HG03066 (cell line): Measurements from ENCODE around the gene PTPN9.
"Not testable (repeated sequence)": the region's sequence is repeated elsewhere in the genome, so short reads cannot be mapped to it uniquely, and the experiment has no call there.

Experiments used
- ATAC-seq: cut with Tn5 transposase; IDR thresholded peaks from one replicate; pipeline ENCODE4 v1.9.1; 2021; ENCODE audit warnings: low read depth; ENCODE audit not compliant: unreplicated experiment

PTPN9 gene

DNA sequence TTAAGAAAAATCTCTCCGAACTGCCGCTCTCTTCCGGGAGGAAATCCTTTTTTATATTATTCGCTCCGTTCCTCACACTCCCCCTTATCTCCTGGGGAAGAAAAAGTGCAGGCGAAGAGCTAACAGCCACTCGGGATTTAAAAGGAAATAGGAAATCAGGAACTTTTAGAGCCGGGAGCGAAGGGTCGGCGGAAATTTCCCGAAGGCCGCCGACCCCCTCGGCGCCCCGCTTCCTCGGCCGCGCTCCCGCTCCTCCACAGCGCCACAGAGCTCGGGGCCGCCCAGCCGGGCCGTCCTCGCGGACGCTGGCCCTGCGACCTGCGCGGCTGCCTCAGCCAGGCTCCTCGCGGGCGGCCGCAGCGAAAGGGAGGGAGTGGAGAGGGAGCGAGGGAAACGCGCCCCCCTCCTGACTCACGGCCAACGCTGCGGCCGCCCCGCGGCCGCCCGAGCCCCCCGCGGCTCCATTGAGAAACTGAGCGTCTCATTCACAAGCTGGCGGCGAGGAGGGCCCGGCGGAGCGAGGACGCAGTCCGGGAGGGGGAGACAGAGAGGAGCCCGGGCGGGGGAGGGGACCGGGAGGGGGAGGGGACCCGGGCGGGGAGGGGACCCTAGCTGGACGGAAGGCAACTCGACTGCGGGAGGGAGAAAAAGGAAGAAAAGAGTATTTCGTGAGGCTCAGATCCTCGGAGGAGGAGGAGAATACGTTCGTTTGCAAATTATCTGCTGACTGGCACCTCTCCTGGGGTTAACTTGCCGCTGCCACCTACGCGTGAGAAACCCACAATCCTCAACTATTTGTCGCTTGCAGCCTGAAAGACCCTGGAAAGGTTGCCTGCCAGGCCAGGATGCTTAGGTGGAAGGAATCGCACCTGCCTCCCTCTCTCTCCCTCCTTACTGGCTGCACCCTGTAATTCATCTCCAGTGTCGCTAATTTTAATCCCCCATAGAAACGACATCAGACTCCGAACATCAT lies at the start of gene PTPN9:
PTPN9 (minus strand) TSS at position 368 of the 973 bp plus-strand sequence. CDS start 539 bp downstream, outside the sequence.
- no peak for ATAC-seq

DNA sequence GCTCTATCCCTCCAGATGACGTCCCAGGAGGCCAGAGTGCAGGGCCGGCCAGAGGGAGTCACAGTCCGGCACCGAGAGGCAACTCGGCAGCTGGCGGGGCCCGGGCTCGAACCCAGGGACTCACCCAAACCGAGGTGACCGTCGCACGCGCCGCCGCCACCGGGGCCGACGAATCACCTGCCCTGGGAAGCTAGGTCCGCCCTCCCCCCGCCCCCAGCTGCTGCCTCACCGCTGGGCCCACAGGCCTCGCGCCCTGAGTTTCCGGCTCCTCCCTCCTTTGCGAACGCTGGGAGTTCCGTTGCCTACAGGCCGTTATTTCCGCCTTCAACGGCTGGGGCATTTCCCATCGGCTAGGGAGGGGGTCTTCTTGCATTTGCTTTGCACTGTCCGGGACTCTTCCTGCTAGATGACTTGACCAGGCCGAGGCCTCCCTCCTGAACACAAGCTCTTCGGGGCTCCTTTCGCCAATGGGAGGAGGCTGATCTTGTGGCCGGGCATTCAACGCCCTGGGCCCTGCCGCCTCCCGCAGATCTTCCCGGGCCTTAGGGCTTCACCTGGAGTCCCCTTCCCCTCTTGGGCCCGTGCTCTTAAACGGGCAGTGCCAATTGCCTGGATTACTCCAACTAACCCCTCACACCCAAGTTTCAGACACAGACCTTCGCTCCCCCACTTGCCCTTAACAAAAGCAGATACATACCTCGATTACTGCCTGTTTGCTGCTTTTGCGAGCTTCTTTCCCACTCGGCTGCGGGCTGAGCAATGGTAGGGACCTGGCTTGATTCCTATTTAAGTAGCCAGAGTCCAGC lies 46.6 kb upstream of the PTPN9 start, which contains the start of gene SNUPN:
SNUPN (minus strand) TSS at position 184 of the 806 bp plus-strand sequence. CDS start 4,674 bp downstream, outside the sequence.
- ATAC-seq = peak; percentile 76

DNA sequence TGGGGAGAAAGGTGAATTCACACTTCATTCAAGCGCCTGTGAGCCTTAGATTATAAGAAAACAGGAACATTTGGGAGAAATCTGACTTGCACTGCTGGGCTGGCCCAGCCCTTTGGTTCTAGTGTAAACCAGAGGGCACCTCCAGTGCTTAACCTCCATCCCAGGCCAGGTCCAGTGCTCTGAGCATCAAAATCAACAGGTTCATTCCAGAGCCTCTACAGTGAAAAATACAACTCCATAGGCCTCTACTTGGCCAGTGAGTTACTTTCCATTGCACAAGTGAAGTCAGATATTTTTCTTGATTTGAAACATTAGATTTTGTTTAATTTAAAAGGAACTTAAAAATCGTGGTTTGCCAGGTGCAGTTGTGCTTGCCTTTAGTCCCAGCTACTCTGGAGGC lies 43.4 kb upstream of the PTPN9 start:
- no peak for ATAC-seq

DNA sequence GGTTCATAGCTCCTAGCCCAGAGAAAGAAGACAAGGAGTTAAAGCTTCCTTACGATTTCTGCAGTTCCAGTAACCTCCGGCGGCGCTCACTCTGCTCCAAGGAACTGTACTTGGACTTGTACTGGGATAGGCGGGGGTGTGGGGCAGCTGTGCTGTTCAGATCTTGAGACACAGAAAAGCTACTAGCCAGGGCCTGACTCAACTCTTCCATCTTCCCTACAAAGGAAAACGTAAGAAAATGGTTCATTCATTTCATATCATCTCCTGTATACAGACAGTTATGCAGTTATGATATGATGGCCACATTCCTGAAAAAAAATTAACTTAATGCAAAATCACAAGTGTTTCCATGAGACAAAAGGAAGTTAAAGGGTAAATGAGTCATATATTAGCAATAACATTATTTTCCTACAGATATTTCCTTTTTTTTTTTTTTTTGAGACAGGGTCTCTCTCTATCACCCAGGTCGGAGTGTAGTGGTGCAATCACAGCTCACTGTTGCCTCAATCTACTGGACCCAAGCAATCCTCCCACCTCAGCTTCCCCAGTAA lies 41.8 kb upstream of the PTPN9 start:
- no peak for ATAC-seq

DNA sequence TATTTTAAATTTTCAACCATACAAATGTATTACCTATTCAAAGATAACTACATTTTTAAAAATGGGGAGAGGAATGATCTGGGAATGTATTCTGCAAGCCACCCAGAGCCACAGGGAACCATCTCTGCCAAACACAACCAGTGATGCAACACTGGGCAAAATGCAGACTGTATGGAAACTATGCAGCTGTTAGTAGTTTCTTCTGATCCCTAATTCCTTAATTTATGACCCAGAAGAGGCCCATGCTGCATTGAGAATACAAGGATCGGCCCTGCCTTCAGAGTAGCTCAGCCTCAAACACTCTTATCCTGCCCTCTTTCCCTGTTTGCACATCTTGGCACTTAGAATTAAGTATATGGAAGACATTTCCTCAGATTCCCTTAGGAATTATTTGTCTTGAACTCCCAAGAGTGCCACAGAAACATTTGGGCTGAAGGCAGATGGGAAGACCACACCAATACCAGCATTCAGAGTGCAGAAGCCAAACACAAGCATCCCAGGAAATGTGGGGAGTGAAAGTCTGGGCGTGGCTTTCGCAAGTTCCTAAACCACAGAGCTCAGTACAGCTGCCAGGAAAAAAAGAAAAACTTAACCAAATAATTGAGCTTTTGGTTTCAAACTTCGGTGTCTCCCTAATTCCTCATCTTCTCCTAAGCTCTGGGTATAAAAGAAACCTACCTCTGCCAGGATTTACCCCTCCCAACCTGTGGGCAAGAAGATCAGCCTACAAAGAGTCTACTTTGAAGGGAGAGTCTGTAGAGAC lies 41.1 kb upstream of the PTPN9 start:
- ATAC-seq = no peak

DNA sequence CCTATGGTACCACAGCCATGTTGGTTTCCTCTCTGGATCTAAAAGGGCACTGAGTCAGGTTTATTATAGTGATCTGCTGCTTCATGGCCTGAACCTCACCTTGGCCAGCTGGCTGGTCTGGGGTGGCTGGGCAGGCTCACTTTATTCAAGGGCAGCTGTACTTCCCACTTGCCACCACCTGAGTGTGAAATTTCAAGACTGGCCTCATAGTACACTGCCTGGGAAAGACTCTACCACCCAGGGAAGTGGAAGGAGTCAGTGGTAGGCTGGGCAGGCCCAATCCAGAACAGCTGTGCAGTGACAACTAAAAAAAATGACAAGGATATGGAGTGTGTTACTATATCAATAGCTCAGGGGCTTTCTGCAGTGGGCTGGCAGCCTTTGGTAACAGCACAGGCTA lies 37.7 kb upstream of the PTPN9 start:
- no peak for ATAC-seq

DNA sequence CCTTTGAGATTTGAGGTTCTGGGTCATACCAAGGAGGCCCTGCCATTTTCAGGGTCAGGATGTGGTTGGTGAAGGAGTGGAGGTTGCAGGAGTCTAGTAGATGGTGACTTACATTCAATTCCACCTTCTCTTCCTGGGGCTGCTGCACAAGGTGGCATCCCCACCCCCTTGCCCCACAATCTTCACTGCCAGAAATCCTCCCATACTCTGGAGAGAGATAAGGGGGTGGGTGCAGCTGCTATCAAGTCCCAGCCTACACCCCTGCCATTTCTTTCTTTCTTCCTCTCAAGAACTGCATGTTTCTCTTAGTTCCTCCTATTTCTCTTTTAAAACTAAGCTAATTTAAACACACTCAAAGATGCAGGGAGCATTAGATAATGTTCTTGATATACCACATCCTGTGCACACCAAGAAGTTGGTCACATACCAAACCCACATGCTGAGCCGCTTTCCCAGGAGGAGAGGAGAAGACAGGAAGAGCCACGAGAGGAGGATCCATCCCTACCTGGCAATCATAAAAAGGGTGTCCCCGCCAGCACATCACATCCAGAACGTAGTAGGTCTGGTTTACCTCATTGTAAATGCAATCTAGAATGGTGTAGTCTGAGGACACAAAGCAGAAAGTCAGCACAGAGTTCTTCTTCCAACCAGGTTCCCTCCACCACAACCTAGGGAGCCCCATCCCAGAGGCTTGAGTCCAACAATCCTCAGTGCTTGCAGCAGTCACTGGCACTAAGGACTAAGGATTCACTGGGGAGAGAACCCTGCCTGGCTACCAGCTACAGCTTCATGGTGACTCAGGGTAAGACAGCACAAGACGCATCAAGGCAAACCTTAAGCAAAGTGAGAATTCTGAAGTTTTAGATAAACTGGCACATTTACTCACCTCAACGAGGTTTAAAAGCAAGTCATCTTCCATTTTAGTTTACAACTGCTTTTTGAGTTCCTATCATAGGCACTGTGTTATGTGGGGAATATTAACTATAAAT lies 27.9 kb upstream of the PTPN9 start:
- ATAC-seq = no peak

DNA sequence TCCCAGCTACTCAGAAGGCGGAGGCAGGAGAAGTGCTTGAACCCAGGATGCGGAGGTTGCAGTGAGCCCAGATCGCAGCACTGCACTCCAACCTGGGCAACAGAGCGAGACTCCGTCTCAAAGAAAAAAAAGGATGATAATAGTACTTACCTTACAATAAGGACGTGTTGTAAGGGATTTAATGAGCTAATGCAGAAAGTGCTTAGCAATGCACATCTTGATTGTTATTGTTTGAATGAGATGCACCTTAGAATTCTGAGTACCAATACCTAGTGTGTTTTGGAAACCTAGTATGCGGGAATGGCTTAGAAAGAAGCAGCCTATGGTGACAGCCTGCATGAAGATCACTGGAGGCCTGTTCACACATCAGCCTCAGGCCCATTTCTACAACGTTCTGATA lies 26.9 kb upstream of the PTPN9 start:
- no peak for ATAC-seq

DNA sequence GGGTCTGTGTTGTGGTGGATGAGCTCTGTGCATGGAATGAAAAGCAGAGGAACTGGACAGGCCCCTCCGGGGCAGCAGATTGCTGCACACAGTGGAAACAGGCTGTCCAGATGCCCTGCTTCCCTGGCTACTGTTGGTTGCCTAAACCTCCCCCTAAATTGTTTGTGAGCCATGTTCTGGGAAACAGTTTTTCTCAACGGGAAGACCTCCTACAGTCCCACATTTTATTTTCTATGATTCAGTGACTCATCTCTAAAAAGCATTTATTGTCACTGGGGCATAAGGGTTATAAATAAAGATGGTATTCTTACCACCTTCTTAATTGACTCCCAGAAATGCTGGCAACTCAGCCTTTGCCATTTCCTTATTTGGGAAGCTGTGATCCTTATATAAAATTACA lies 20.3 kb upstream of the PTPN9 start:
- no peak for ATAC-seq

DNA sequence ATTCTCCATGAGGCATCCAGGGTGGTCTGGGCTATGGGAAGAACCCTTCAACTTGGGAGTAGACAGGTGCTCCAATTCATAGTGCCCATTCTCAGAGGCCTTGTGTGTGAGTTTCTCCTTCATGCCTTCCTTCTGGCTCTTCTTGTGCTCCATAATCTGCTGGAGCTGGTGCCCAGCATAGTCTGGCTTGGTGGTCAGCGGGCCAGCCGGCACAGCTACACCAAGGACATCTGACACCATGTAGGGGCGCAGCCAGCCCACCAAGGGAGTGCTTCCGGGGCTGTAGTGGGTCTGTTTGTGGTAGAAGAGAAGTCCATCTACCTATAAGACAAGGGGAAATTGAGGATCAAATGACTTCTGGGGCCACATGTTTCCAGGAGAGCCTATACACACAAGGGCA lies 19.2 kb upstream of the PTPN9 start:
- no peak for ATAC-seq

DNA sequence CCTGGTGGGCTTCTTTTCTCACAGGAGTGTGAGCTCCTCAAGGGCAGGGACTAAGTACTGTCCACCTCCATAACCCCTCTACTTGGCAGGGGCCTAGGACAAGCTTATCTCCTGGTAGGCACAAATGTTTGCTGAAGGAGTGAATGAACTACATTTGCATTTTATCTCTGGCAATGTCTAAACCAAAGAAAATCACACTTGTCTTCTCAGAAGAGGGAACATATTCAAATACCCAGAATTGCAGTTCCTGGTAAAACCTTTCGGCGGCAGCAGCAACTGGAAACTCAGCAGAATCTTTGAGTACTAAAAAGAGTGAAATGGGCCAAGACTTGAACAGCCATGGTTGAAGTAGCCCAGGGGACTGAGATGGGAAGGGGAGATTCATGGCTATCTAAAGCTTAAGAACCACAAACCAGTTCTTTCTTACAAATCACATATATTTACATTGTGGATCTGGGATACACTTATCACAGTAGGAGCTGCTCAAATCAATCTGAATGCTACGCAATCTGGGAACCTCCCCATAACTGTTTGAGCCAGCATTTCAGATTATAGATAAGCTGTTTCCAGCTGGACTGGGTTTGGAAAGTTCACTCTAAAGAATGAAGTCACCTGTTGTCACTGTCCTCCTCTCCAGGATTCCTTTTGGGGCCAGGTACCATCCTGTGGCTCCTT lies 18.7 kb upstream of the PTPN9 start:
- no peak for ATAC-seq

DNA sequence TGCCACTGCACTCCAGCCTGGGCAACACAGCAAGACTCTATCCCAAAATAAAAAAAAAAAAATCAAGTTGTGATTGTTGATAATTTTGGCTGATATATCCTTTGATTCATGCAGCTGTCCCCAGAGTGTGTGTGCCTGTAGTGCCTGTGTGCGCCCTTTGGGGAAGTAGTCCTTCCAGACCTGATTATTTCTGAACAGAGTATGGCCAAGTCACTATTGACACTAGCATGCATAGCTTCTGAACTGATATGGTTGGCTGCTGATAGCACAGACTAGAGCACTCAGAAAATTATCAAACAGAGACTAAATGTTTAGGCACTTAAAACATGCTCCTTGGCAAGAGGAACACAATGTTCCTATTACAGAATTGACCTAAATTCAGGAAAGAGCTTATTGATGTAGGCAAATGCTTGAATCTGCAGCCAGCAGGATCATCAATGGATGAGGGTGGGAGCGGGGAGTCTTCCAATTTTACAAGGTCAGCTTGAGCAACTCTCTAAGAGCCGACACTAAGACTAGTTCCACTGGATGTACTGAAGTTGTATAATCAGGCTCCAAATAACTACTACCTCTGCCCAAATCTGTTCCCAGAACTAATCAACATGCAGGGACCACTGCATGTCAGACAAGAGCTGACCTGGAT lies 17.7 kb upstream of the PTPN9 start:
- ATAC-seq = no peak

DNA sequence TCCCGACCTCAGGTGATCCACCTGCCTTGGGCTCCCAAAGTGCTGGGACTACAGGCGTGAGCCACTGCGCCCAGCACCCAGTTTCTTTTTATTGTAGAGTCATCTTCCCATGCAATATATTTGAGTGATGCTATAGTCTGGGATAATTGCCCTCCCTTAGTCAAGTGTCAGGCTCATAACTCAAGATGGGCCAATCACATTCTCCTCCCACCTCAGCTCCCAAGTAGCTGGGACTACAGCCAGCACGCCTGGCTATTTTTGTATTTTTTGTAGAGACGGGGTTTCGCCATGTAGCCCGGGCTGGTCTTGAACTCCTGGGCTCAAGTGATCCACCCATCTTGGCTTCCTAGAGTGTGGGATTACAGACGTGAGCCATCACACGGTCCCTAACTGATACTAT lies 15.2 kb upstream of the PTPN9 start:
- ATAC-seq = no peak

DNA sequence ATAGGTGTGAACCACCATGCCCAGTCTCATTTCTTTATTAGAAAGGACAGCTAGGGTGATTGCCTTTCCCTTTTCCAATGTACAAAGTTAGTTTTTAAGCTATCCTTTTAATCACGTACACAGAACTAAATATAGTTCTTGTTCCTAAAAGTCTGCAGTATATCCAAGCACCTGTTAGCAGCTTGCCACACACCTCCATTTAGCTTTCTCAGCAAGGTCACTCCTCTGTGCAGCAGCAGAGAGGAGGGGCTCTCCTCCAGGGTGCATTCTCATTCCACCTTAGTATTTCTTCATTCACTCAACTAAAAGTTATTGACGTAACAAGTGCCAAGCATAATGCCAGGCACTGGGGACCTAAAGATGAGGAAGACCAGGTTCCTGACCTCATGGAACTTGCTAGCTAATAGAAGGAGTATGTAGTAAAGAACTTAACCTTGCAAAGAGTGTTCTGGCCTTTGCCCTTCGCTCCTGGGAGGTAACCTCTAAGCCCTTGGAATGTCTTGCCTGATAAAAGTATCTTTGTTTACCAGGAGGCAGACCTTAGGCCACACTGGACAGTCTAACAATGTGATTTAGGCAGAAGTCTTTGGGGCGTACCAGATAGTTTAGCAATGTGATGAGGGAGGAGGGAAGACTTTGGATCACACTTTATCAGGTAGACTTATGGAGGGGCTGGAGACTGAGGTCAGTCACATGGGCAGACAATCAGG lies 12.7 kb upstream of the PTPN9 start:
- ATAC-seq = no peak

DNA sequence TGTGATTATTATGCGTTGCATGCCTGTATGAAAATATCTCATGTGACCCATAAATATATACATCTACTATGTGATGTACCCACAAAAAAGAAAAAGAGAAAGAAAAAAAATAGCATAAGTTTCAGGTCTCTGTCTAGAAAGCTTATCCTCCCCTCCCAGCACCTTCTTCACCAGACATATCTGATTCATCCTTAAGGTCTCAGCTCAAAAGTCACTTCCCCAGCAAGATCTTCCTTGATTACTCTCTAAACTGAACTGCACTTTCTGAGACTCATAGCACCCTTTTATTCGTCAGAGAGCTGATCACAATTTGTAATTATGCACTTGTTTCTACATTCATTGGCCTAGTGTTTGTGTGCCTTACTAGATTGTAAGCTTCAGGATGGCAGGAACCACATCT lies 11.1 kb upstream of the PTPN9 start:
- ATAC-seq = no peak

DNA sequence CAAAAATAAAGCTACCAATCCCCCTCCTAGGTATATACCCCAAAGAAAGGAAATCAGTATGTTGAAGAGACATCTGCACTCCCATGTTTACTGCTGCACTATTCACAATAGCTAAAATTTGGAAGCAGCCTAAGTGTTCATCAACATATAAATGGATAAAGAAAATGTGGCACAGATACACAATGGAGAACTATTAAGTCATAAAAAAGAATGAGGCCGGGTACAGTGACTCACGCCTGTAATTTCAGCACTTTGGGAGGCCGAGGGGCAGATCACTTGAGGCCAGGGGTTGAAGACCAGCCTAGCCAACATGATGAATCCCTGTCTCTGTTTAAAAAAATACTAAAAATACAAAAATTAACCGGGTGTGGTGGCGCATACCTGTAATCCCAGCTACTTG lies 10.0 kb upstream of the PTPN9 start:
- no peak for ATAC-seq

DNA sequence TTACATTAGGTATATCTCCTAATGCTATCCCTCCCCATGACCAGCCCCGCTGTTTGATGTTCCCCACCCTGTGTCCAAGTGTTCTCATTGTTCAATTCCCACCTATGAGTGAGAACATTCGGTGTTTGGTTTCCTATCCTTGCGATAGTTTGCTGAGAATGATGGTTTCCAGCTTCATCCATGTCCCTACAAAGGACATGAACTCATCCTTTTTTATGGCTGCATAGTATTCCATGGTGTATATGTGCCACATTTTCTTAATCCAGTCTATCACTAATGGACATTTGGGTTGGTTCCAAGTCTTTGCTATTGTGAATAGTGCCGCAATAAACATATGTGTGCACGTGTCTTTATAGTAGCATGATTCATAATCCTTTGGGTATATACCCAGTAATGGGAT lies 7.3 kb upstream of the PTPN9 start:
- not testable (repeated sequence) for ATAC-seq

DNA sequence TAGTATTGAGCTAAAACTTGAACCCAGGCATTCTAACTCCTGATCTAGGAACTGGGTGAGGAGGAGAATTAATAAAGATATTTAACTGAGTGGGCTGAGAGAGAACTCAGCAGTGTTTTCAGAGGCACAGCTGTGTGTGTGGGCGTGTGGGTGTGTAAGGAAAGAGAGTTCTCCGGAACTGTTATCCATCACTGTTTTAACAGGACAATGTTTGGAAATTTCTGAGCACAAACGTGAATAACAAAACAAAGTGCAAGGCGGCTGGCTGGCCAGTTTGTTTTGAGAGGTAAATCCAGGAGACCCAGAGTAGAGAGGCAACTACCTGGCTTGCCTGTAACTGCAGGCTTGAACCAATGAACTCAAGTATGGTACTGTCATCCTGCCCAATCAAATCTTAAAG lies 5.0 kb upstream of the PTPN9 start:
- no peak for ATAC-seq
